H1 (cell line): ENCODE measurements around the gene CFAP97D1. TPM values are rescaled to one million over a fixed set of nuclear protein-coding genes. Genes with fewer than 3 reads are reported as not detected.

Experiments
- BACH1 ChIP-seq: IDR thresholded peaks from 2 replicates; pipeline ENCODE4 v1.6.1; 2012; ENCODE audit warnings: low read length, improper control_type of control experiment
- RAD21 ChIP-seq, 2 experiments: IDR thresholded peaks in 1 of 2; conservative IDR thresholded peaks in 1 of 2; 2 replicates each; pipeline ENCODE4 v1.6.1; 2011; ENCODE audit warnings: low read depth in 2 of 2, low read length in 2 of 2, improper control_type of control experiment in 1 of 2, inconsistent platforms in 1 of 2, mild to moderate bottlenecking in 1 of 2, moderate library complexity in 1 of 2
- RNF2 ChIP-seq: fragments of 200-900, 300-1000 bp; sonication (generic); IDR thresholded peaks from 2 replicates; pipeline ENCODE4 v1.7.1; 2016; ENCODE audit warnings: borderline replicate concordance, low read depth, mild to moderate bottlenecking, antibody characterized with exemption, low read length; ENCODE audit not compliant: poor library complexity, severe bottlenecking; ENCODE audit errors: missing control alignments
- SIN3A ChIP-seq, 2 experiments: IDR thresholded peaks in 1 of 2; conservative IDR thresholded peaks in 1 of 2; 2 replicates each; pipeline ENCODE4 v1.6.1; 2011 to 2012; ENCODE audit warnings: low read length in 2 of 2, improper control_type of control experiment in 1 of 2, low read depth in 1 of 2, mild to moderate bottlenecking in 1 of 2
- SP1 ChIP-seq: IDR thresholded peaks from 2 replicates; pipeline ENCODE4 v1.6.1; 2011; ENCODE audit warnings: low read depth, low read length
- polyA plus RNA-seq, 7 experiments: library from polyadenylated mRNA; depleted of rRNA in 3 of 7; stranded (reverse) in 5 of 7; unstranded in 2 of 7; fragments of >200 nt in 5 of 7; fragments of 200-250 nt in 2 of 7; gene quantifications; 1 replicate in 5 of 7; 2 replicates in 1 of 7; 4 replicates in 1 of 7; pipeline versions ENCODE4 v1.2.1 to v1.2.3, GENCODE V29; 2011 to 2013; ENCODE audit warnings: missing spikeins in 2 of 7, mixed read lengths in 2 of 7
- total RNA-seq: library from RNA; stranded (reverse); fragmentation: NEBNext Ultra II Directional; extraction: Animal tissue kit (Norgen Biotek cat#: 25700); gene quantifications from 2 replicates; pipeline ENCODE4 v1.2.1, GENCODE V29; 2021

CFAP97D1 gene
- total and polyA plus RNA-seq, 2 of the 8 experiments (the other 6 are each of a cell fraction or from before 2014, with no cell fraction given): 0.02 to 0.07 TPM

DNA sequence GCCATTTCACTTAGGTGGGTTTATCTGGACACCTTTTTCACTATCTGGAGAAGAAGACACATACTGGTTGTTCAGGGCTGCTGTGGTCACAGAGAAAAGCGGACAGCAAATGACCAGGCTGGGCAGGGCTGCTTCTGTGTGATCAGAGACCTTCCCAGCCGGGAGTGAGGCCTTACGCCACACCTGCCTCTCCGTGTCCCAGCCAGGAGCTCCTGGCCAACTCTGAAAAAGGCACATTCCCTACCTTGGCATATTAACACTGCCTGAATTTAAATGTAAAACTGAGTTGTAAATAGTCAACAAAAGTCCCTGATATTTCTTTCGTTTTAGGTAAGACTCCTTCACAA lies 12.5 kb upstream of the CFAP97D1 start (continued):
- TF ChIP-seq SP1 (no peak), SIN3A (conservative IDR thresholded peaks at IDR 0.05 in 1 of 2, IDR thresholded peaks at IDR 0.05 in 1 of 2; ENCODE audit: low read depth in 1 of 2, low read length in 2 of 2) (no peak), BACH1 (no peak), RAD21 (IDR thresholded peaks at IDR 0.05 in 1 of 2, conservative IDR thresholded peaks at IDR 0.05 in 1 of 2; ENCODE audit: low read depth in 2 of 2, low read length in 2 of 2) (no peak), RNF2 (no peak)
